ENCODE data around the gene RIPK3. TPM values are rescaled to one million over a fixed set of nuclear protein-coding genes. Genes with fewer than 3 reads are reported as not detected.

RIPK3 gene
- total RNA-seq, 4 donors from 2014 or later: 0.29 to 123 (median 6.0) TPM

DNA sequence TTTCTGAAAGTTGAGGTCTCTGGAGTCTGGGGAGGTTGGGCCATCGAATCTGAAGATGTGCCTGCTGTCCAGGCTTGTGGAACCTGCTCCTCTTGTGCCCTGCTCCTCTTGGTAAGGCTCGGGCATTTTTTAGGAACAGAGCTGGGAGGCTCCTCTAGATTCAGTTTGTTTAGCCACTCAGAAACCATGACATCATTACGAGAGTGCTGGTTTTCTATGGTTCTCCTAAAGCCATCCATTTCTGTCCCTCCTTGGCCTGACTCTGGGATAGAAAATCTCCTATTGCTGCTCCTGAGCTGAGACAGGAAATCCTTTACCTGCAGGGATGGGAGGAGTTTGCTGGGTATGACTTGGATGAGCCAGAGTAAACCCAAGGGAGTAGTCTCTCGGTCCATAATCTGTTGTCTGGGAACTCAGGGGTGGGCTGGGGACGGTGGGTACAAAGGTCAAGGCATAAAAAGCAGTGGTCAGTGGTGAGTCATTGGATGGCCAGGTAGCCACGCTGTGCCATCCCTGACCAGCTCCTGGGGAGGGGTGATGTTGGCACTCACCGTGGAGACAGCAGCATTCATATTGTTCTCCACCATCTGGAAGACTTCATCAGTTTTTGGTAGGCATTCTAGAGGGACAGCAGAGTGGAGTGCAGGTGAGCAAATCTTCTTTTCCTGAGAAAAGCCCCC is 2.5 kb downstream of the RIPK3 start:
- TF ChIP-seq, protein P1, sequence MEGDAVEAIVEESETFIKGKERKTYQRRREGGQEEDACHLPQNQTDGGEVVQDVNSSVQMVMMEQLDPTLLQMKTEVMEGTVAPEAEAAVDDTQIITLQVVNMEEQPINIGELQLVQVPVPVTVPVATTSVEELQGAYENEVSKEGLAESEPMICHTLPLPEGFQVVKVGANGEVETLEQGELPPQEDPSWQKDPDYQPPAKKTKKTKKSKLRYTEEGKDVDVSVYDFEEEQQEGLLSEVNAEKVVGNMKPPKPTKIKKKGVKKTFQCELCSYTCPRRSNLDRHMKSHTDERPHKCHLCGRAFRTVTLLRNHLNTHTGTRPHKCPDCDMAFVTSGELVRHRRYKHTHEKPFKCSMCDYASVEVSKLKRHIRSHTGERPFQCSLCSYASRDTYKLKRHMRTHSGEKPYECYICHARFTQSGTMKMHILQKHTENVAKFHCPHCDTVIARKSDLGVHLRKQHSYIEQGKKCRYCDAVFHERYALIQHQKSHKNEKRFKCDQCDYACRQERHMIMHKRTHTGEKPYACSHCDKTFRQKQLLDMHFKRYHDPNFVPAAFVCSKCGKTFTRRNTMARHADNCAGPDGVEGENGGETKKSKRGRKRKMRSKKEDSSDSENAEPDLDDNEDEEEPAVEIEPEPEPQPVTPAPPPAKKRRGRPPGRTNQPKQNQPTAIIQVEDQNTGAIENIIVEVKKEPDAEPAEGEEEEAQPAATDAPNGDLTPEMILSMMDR (IDR thresholded peaks at IDR 0.05): no peak
- TF ChIP-seq POLR2A (IDR thresholded peaks at IDR 0.05): no peak
- peaks cover 0 to 27% of the 10 kb centered on the region in 2 donors for H3K27me3 ChIP-seq
- no peaks in the 10 kb centered on the region for H3K36me3 ChIP-seq
- no peak for DNase-seq
- H3K4me1 ChIP-seq: peaks cover 0 to 13% of the 10 kb centered on the region in 2 donors
- H3K4me3 ChIP-seq: no peak overlapping the region
- no peaks in the 10 kb centered on the region for H3K9me3 ChIP-seq
- intact Hi-C loops (cut with DNase I; ENCODE audit: low total_unique reads): loop anchor here (10.0 kb wide), 1 partner anchor 98 kb away; no protein-coding TSS in a partner anchor
- no peak overlapping the region for H3K27ac ChIP-seq

- H3K4me3 ChIP-seq: no peak overlapping the region
- peaks cover 0 to 27% of the 10 kb centered on the region in 2 donors for H3K27me3 ChIP-seq
- intact Hi-C loops (cut with DNase I; ENCODE audit: low total_unique reads): loop anchor here (10.0 kb wide), 1 partner anchor 99 kb away; no protein-coding TSS in a partner anchor
Measured at GRCh38 chr14:24335461-24336171, 4.2 kb downstream of the RIPK3 start.

DNA sequence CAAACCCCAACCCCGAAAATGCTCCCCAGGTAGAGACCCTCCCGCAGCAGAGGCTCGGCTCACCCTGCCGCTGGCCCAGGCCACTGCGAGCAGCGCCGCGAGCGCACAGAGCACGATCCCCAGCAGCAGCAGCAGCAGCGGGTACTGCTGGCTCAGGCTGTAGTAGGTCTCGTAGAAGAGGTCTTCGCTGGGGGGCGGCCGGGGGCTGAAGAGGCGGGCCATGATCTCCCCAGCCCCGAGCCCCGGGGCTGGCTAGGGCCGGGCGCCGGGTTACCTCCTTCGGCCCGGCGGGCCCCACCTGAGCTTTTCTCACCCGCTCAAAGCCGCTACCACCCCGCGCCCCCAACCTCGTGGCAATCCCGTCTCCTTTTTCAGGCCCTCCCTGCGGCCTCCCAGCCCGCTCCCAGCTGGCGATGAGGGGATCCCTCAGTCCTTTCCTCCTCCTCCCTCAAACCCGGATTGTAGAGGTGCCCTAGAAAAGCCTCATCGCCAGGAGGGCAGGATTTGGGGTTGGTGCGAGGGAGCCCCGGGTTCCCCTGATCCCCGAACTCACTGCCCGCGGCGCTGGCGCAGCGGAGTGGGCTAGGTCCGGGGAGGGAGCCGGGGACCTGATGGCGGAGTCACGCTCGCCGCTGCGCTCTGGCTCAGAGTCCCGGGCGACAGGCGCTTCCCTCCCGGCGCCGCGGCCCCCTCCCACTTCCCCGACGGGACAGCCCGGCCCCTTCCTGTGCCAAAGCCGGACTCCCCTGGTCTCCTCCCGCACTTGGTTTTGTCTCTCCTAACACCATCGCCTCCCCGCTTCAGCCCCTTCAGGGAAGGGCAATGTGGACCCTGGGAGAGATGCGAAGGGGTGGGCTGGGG is 5.1 kb downstream of the RIPK3 start, which contains the start of gene ADCY4:
ADCY4 (minus strand) TSS at position 641 of the 861 bp plus-strand sequence; CDS start at position 222, 419 bp downstream.
- H3K9me3 ChIP-seq: no peaks in the 10 kb centered on the region
- H3K4me3 ChIP-seq: peak within 1 kb of the TSS; percentile 22 to 30
- H3K4me1 ChIP-seq: peaks cover 0 to 14% of the 10 kb centered on the region in 2 donors
- peak; percentile 12 to 35 for TF ChIP-seq POLR2A (IDR thresholded peaks at IDR 0.05)
- TF ChIP-seq, protein P1 (IDR thresholded peaks at IDR 0.05): no peak
- no peaks in the 10 kb centered on the region for H3K36me3 ChIP-seq
- H3K27ac ChIP-seq: peak within 1 kb of the TSS; percentile 62 to 65
- peak in 1 of 2 donors; percentile 46 for DNase-seq
- H3K27me3 ChIP-seq: peaks cover 0 to 27% of the 10 kb centered on the region in 2 donors
- intact Hi-C loops (cut with DNase I; ENCODE audit: low total_unique reads): loop anchor here (10.0 kb wide), 1 partner anchor 100 kb away; no protein-coding TSS in a partner anchor

More at GRCh38 chr14:24335461-24336171, 4.2 kb downstream of the RIPK3 start:
- peak overlapping the region; percentile 62 to 65 for H3K27ac ChIP-seq
- H3K4me1 ChIP-seq: peaks cover 0 to 14% of the 10 kb centered on the region in 2 donors
- H3K9me3 ChIP-seq: no peaks in the 10 kb centered on the region
- peak in 1 of 2 donors; percentile 56 for DNase-seq
- TF ChIP-seq POLR2A (IDR thresholded peaks at IDR 0.05): no peak
- TF ChIP-seq, protein P1 (IDR thresholded peaks at IDR 0.05): no peak
- H3K36me3 ChIP-seq: no peaks in the 10 kb centered on the region

DNA sequence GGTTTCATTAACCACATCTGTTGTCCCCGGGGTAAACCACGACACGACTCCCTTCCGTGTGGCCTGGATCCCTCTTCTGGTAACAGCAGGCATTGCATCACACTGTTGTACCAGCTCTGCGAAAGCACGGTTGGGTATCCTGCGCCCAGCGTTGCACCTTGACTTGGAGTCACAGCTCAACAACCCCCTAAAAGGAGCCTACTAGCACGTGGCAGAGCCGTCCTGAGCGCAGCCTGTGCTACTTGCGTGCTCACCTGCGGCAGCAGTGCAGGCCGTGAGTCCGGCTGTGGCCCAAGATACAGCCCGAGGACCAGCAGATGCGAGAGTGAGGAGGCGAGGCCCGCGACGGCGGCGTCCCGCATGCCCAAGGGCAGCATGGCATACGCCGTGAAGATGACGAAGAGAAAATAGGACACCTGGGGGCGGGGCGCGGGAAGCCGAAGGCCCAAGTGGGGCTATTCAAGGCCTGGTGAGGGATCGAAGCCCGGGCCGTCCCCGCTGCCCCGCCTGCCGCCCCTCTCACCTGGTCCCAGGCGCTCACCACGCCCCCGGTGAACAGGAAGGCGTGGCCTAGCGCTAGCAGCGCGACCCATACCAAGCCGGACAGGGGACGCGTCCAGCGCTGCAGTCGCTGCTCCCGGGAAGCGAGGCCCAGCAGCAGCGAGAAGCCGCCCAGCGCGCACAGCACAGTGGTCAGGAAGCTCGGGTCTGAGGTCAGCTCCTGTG is 7.4 kb downstream of the RIPK3 start:
- peak; percentile 55 to 58 for DNase-seq
- Histone ChIP-seq H3K9me3 (no peaks in the 10 kb centered on the region), H3K4me1 (peaks cover 0 to 14% of the 10 kb centered on the region in 2 donors), H3K4me3 (no peak overlapping the region), H3K27me3 (peaks cover 0 to 27% of the 10 kb centered on the region in 2 donors), H3K36me3 (no peaks in the 10 kb centered on the region), H3K27ac (no peak overlapping the region)
- intact Hi-C loops (cut with DNase I; ENCODE audit: low total_unique reads): loop anchor here (10.0 kb wide), 1 partner anchor 102 kb away; no protein-coding TSS in a partner anchor
- no peak for TF ChIP-seq POLR2A (IDR thresholded peaks at IDR 0.05)
- TF ChIP-seq, protein P1 (IDR thresholded peaks at IDR 0.05): peak; percentile 47 to 68 (median 63)
